Measurements from ENCODE around the gene PPM1K.

PPM1K gene

DNA sequence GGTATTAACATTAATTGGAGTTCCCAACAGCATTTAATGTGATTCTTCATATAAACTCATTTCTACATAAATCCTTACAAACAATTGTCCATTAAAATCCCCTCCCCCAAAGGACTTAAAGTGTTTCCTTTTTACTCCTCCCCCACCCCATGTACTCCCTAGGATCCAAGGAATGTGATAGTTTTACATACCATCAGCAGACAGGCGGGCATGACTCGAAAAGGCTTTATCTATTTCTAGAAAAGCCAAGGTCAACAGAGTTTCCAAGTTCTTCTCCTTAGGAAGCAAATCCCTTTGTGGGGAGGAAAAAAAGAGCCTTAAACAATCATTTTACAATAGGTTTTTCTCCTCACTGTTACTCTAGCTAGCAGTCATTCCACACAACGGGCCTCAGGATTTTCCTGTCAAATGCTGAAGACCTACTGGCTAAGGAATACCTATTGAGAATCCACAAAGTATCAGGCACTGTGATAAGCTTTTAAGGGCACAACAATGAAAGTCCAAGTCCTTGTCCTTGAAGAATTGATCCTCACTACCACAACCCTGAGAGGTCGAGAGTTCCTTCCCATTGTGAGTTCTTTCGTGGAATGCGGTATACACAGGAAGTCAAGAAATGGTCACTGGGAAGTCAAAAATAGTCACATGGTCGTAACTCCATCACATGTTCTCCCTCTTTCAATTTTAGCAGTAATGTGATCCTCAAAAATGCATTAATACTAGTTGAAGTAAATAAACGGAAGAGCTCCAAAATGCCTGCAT, 7.2 kb downstream of the PPM1K start:
- DNase-seq (ENCODE audit: low read depth), result no peak

DNA sequence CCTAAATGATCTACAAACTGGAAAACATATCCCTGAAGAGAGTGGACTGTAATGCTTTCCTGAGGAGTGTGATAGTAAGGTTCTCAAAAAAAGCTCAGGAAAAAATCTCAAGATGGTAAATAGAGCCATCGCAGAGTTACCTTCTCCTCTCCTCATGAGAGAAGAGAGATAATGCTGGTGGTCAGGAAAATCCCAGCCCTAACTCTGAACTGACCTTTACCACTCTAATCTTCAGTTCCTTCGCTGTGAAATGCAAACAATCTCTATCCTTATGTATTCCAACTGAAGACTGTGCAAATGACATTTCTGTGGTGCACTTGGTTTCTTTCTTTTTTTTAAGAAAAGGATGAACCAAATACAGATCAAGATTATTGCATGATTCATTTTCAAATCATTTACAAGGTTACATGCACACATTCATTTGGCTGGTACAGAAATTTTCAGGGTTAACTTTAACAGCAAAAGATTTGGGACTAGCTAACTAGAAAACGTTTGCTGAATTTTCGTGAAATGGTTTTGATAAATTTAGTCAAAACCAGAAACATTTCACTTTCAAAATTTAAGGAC, 8.3 kb downstream of the PPM1K start:
- no peak for DNase-seq (ENCODE audit: low read depth)

DNA sequence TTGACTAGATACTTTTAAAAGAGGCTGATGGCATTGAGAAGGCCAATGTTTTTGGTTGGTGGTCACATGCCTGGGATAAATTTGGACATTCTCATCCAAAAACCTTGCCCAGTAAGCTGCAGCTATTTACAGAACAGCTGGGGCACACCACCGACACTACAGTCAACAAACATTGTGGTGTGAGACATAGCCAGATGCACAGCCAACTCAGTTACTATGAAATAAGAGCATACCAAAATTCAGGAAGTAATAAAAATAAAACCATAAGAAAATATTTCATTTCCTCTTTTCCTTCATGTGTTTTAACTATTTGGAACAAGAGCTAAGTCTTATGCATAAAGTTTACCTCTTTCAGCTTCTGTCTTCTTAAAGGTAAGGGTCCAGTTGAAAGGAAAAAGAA, 8.8 kb downstream of the PPM1K start:
- no peak for DNase-seq (ENCODE audit: low read depth)

DNA sequence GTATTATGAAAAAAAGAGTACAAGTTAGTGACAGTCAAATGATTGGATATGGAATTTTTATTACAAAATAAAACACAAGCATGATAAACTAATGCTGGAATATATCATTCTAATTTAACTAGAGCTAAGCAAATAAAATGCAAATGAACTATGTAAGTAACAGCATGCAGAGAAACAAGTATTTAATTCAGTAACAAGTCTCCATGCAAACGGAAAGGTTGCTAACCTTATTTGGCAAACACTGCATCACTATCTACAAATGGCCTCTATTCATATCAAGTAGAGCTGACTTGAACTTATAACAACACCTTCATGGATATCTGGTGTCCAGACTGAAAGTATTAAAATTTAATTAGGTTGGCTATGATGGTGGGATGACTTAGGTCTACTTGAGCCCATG, 15.4 kb downstream of the PPM1K start:
- DNase-seq (ENCODE audit: low read depth), result no peak

DNA sequence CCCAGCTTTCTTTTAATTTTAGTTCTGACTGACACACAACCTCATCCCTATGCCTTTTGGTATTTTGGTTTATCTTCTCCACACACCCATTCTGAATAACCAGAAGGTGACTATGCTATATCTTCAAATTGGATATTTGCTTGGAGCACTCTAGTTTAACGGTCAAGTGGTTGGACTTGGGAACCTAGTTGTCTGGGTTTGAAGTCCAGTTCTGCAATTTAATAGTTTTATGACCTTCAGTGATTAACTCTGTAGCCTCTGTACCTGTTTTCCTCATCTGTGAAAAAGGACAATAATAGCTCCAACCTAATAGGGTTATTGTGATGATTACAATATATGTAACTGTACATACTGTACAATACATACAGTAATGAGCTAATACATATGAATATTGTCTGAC, 20.0 kb downstream of the PPM1K start:
- no peak for DNase-seq (ENCODE audit: low read depth)

DNA sequence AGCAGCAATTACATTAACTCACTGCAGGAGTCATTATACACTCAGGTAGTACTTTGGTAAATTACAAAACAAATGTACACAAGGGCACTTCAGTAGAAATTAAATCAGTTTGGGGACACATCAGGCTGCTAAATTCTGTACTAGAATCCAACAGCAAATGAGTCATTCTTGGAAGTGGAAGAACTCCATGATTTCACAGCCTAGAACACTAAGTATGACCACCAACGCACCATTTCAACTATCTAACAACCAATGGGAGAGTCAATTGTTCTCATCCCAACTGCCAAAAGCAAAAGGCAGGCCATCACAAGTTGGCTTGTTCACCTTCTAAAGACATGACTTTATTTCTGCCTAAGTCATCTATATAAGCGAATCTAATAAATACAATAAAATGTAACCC, 26.6 kb downstream of the PPM1K start:
- no peak for DNase-seq (ENCODE audit: low read depth)

DNA sequence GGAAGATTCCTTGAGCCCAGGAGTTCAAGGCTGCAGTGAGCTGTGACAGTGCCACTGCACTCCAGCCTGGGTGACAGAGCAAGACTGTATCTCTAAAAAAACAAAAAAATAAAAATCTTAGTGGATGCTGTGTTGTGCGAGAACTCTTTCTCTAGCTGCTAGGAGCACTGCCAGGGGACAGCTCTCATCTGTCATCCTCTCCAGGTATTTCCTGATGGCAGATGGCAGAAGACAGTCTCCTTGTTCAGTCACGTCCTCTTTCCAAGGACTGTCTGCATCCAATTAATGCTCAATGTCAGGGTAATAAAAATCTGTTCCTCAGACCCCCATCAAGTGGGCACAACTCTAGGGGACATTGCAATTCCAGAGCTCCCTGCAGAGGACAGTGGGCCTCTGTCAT, 29.2 kb downstream of the PPM1K start:
- DNase-seq (ENCODE audit: low read depth), result no peak

DNA sequence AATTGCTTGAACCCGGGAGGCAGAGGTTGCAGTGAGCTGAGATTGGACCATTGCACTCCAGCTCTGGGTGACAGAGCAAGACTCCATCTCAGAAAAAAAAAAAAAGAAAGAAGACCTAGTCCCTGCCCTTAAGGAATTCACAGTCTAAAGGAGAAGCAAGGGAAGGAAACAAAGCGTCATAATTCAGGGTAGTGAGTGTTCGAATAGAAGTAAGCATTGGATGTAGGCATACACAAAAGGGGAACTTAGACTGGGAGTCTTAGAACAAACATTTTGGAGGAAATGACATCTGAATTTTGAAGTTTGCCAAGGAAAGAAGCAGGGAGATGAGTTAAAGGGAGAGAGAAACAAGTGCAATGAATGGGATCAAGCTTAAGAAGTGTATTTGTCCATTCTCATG, 32.4 kb downstream of the PPM1K start:
- DNase-seq (ENCODE audit: low read depth), result no peak

DNA sequence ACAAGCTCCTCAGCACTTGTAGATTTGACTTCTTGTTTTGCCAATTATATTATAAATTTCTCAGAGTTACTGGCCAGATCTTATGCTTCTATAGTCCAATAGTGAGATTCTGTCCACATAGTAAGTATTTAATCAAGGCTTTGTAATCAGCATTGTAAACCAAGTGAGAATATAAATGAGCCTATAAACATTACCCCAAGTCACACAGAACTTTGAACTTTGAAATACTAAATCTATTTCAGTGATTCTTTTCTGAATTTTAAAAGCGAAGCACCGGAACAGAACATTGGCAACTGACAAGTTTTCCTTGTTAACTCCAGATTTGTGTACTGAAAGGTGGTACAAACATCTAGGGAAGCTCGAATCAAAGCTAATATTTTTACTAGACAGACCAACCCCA, 37.2 kb downstream of the PPM1K start:
- no peak for DNase-seq (ENCODE audit: low read depth)

DNA sequence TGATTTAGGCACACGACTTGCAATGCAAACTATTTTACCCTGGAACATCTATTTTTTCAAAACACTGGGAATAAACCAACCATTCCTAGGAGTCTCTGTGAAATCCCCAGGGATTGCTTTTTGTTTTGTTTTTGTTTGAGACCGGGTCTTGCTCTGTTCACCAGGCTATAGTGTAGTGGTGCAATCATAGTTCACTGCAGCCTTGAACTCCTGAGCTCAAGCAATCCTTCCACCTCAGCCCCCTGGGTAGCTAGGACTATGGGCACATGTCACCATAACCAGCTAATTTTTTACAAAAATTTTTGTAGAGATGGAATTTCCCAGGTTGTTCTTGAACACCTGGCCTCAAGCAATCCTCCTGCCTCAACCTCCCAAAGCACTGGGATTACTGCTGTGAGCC, 37.8 kb downstream of the PPM1K start:
- no peak for DNase-seq (ENCODE audit: low read depth)

DNA sequence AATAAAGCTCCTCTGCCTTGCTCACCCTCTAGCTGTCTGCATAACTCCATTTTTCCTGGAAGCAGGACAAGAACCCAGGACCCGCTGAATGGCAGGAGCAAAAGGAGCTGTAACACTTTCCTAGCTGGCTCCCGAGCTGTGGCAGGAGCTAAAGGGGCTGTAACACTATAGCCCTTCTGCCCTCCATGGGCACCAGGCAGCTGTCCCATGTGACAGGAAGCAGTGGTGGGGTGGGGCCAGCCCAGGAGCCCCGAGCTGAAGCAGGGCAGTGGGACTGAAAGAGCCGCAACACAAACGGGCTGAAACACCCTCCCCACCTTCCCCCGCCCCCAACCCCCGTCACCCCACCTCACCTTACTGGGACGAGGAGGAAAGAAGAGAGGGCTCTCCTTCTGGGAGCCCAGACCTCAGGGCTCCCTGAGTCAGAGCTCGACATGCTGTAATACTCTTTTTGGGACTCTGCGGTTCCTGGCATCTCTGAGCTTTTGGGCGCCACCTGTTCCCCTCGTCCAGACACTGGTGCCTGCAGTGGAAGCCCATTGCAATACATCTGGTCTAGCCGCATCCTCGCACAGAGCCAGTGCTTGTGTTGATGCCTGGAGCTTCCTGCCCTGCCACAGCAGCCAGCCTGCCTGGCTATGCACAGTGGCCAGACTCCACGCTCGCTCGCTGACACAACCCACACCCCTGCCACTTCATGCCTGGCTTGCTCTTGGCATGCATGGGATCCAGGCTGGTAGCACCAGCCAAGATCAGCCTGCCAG, 39.4 kb downstream of the PPM1K start:
- no peak for DNase-seq (ENCODE audit: low read depth)

DNA sequence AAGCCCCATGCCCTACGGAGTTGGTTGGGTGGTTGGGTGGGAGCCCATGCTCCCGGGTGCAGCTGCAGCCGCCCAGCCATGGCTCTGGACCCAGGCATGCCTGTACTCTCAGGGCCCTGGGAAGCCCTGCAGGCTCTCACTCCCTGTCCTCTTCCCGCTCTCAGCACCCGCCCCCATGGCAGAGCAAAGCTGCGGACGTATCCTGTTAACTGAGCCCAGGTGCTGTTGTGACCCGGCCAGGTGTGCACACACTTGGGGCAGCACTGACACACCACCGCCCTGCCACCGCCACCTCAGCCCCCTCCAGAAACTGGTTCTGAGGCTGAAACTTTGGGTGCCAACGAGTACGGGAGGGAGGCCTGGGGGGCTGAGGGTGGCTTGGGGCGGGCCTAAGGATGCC, 40.3 kb downstream of the PPM1K start:
- DNase-seq (ENCODE audit: low read depth), result no peak

DNA sequence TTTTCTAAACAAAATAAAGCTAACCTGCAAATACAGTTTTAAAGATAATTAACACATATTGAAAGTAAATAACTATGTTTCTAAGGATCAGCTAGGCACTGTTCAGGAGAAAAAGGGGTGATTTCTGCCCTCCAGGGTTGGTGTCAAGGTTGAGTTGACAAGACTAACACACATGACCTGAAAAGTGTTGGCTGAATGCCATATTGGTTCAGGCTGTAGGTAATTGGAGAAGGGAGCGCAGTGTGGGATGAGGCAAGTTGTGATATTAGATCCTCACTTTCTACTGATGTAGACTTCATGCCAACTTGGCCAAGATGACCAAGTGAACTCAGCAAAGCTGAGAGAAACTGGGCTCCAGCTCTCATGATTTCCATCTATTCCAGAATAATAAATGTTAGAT, 42.2 kb downstream of the PPM1K start:
- DNase-seq (ENCODE audit: low read depth), result no peak

DNA sequence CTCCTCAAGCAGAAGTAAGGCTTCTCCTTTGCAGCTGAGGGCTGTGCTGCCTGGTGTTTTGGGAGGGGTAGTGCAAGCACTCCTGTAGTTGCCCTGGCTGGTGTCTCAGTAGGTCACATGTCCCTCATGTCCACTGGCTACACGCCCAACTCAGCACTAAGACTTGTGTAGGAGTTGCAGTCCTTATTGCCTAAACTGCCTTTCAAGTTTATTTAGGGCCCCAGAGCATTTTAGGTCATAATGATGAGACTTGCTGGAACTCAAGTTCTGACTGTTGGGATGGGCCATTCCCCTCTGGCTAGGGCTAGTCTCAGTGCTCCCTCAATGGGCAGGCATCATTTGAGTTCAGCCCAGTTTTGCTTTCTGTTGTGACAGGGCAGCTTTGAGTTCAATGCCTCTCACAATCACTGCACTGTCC, 44.1 kb downstream of the PPM1K start:
- DNase-seq (ENCODE audit: low read depth), result no peak

DNA sequence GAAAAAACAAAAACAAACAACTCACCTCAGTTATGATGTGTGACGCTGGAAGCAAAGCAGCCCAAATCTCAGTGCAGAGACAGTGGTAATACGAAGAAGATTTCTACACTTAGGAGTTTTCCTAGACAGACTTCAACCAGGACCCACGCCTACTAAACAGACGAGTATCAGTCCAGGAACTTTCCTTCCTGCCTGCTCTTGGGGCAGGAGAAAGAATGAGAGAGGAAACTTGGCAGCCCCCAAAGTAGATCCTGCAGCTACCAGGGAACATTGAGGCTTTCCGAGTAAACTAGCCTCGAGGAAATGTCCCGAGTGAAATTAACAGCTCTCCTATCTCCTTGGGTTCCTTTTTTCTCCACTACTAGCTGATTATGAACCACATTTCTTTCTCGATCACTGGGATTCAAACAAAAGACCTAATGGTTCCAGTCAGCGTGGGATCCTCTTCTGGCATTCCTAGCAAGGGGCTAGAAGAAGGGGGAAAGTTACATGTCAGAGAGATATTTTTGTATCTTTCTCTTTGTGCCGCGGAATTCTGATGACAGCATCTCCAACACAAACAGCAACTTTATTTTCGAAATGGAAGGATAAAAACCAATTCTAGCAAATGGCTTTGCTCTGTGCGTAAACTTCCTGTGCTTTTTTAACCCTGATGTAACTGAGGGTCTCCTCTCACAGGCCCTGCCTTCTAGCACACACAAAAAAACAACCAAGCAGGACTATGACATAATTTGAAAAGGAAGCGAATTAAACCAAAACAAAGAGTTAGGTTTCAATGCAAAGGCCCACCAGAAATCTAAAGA, 53.2 kb downstream of the PPM1K start:
- DNase-seq (ENCODE audit: low read depth), result no peak

DNA sequence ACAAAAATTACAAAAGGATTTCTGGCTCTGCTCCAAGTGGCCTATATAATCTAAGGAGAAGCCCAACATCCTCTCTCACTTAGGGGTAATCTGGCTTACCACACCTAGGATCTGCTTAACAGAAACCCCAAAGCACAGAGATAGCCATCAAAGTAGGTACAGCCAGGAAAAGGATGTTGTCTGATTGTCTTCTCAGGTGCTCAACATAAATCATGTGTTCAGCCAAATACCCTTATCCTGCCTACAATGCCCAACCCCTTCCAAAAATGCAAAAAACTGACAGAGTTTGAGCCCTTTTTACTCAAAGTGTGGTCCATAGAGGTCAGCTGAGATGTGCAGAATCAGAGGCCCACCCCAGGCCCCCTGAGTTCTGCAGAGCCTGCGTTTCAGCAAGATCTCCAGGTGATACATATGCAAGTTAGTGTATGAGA, 53.9 kb downstream of the PPM1K start:
- DNase-seq (ENCODE audit: low read depth), result no peak

DNA sequence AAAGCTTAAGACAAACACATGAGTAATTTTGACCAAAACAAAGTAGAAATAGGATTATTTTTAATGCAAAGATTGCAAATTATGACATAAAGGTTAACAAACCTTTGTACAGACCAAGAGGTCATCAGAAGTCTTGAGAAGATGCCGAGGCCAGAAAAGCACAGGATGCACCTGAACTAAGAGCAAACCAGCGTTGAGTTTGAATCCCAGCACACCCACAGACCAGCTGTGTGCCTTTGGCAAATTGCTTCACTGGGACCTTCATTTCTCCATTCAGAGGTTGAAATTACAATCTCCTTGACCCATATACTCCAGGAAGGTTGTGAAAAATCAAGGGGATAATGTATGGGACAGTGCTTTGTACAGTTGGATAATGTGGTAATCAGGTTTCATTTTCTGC, 56.6 kb downstream of the PPM1K start:
- DNase-seq (ENCODE audit: low read depth), result no peak

DNA sequence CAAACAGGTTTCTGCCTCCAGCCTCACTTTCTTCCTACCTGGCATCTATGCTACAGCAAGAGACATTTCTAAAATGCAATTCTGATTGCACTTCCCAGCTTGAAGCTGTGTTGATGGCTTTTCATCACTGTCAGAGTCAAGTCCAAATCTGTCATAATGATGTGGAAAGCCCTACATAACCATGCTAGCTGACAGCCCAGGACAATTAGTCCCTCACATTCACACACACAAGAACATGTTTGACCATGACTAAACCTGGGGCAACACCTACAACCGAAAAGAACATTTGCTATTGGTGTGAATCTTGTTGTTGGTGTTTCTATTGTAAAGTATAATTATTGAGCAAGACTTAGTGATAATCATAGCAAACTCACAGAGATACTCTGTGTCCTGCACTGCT, 58.2 kb downstream of the PPM1K start:
- no peak for DNase-seq (ENCODE audit: low read depth)

DNA sequence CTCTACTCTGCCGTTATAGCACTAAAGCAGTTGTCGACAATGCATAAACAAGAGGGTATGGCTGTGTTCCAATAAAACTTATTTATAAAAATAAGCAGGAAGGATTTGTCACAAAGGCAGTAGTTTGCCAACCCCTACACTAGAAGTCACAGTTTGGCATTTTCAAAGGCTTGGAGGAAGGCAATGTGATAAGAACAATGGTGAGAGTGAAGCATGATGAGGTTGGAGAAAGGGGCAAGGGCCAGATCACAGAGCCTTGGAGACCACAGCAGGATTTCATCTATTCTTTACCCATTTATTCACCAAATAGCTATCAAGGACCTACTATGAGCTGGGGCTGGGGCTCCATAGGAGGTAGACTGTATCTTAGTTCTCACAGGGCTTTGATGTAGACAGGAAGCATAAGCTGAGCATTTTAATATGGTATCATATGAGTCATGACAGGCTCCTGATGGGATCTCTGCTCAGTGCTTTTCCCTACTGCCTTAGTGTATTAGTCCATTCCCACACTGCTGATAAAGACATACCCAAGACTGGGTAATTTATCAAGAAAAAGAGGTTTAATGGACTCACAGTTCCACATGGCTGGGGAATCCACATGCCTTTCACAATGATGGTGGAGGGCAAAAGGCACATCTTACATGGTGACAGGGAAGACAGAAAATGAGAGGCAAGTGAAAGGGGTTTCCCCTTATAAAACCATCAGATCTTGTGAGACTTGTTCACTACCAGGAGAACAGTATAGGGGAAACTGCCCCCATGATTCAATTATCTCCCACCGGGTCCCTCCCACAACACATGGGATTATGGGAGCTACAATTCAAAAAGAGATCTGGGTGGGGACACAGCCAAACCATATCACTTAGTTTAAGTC, 58.9 kb downstream of the PPM1K start:
- DNase-seq (ENCODE audit: low read depth), result no peak

DNA sequence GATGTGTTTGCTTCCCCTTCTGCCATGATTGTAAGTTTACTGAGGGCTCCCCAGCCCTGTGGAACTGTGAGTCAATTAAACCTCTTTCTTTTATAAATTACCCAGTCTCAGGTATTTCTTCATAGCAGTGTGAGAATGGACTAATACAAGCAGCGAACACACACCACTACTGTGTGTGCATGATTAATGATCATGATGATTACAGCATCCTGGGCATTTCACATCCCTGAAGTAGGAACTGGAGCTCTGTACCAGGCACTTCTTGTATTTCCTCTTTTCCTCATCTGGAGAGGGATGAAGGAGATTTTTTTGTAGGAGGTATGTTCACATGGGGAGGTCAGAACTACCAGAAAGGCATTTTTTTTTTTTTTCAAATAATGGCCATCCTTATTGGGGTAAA, 60.8 kb downstream of the PPM1K start:
- no peak for DNase-seq (ENCODE audit: low read depth)

DNA sequence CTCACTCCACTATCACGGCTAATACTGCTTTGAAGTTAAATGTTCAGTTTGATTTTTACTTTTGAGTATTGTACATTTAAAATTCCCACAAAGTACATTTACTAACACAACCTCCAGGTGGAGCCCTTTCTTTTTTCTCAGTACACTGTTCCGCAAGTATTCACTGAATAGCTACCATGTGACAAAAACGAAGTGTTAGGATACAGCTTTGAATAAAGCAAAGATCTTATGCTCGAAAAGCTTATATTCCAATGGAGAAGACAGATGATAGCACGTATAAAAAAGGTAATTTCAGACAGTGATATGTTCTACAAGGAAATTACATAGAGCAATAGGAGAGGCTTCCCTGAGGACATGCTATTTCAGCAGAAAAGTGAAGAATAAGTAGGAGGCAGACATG, 65.3 kb downstream of the PPM1K start:
- no peak for DNase-seq (ENCODE audit: low read depth)

DNA sequence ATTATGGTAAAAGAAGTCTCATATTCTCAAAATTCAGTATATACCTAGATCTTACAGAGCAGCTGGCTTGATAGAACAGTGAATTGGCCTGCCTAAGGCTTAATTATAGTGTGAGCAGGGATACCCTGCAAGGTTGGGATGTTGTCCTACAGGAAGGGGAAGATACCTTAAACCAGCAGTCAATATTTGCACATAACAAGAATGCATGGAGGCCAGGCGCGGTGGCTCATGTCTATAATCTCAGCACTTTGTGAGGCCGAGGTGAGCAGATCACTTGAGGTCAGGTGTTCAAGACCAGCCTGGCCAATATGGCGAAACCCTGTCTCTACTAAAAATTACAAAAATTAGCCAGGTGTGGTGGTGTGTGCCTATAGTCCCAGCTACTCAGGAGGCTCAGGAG, 67.2 kb downstream of the PPM1K start:
- DNase-seq (ENCODE audit: low read depth), result no peak

All from stimulated activated CD8-positive, alpha-beta memory T cell treated with anti-CD3 and anti-CD28 coated beads, Interleukin-12 subunit alpha, Interleukin-12 subunit beta, amount 100 ng/mL, for 1 hour (primary cell).